Mesenchymal stem cell (in vitro differentiated cells and primary cell): ENCODE measurements around the gene C12orf76.

ENCODE experiments used
- DNase-seq: peaks from one replicate; pipeline ENCODE4 v3.0.0-alpha.2; 2013
- H2AFZ ChIP-seq: one replicate; pipeline ENCODE4 v1.6.1; 2013; ENCODE audit warnings: low read depth, mild to moderate bottlenecking, control low read depth, inconsistent platforms, low read length, moderate library complexity
- H2AK5ac ChIP-seq: 2 replicates; pipeline ENCODE4 v1.6.1; 2013; ENCODE audit warnings: low read length, moderate library complexity, mild to moderate bottlenecking, inconsistent platforms; ENCODE audit not compliant: severe bottlenecking
- H2BK120ac ChIP-seq: one replicate; pipeline ENCODE4 v1.6.1; 2013; ENCODE audit warnings: low read depth, mild to moderate bottlenecking, inconsistent platforms, low read length, moderate library complexity
- H2BK12ac ChIP-seq, 2 experiments: one replicate each; pipeline ENCODE4 v1.6.1; 2013; ENCODE audit warnings: inconsistent platforms in 2 of 2, low read length in 2 of 2, mild to moderate bottlenecking in 2 of 2, moderate library complexity in 2 of 2, control low read depth in 1 of 2
- H2BK15ac ChIP-seq: one replicate; pipeline ENCODE4 v1.6.1; 2013; ENCODE audit warnings: mild to moderate bottlenecking, low read depth, inconsistent platforms; ENCODE audit not compliant: poor library complexity, severe bottlenecking
- H2BK5ac ChIP-seq: 2 replicates; pipeline ENCODE4 v1.6.1; 2013; ENCODE audit warnings: low read depth, mild to moderate bottlenecking, low read length, control low read depth, inconsistent platforms; ENCODE audit not compliant: poor library complexity, severe bottlenecking
- H3K14ac ChIP-seq, 2 experiments: one replicate each; pipeline ENCODE4 v1.6.1; 2013; ENCODE audit warnings: inconsistent platforms in 2 of 2, low read length in 2 of 2, control low read depth in 1 of 2, mild to moderate bottlenecking in 1 of 2, moderate library complexity in 1 of 2
- H3K18ac ChIP-seq, 2 experiments: one replicate each; pipeline ENCODE4 v1.6.1; 2013; ENCODE audit warnings: inconsistent platforms in 2 of 2, low read length in 2 of 2, control low read depth in 1 of 2, low read depth in 1 of 2, mild to moderate bottlenecking in 1 of 2
- H3K23ac ChIP-seq, 2 experiments: one replicate each; pipeline ENCODE4 v1.6.1; 2013; ENCODE audit warnings: inconsistent platforms in 2 of 2, low read length in 2 of 2, mild to moderate bottlenecking in 2 of 2, moderate library complexity in 2 of 2, control low read depth in 1 of 2
- H3K27ac ChIP-seq: 2 replicates; pipeline ENCODE4 v1.5.1; 2013; ENCODE audit warnings: mild to moderate bottlenecking, moderate library complexity, low read length, control low read depth, inconsistent platforms; ENCODE audit not compliant: poor library complexity, severe bottlenecking
- H3K27me3 ChIP-seq, 2 experiments: 2 replicates each; pipeline versions ENCODE4 v1.6.1 to v1.7.0; 2013; ENCODE audit warnings: low read length in 2 of 2, mild to moderate bottlenecking in 2 of 2, moderate library complexity in 2 of 2, control low read depth in 1 of 2, inconsistent platforms in 1 of 2; ENCODE audit not compliant: control insufficient read depth in 1 of 2, insufficient read depth in 1 of 2
- H3K36me3 ChIP-seq, 2 experiments: 2 replicates each; pipeline versions ENCODE4 v1.6.1 to v1.7.0; 2013; ENCODE audit warnings: low read length in 2 of 2, control low read depth in 1 of 2, inconsistent platforms in 1 of 2, low read depth in 1 of 2, mild to moderate bottlenecking in 1 of 2; ENCODE audit not compliant: insufficient read depth in 2 of 2, control insufficient read depth in 1 of 2
- H3K4ac ChIP-seq, 2 experiments: one replicate each; pipeline ENCODE4 v1.6.1; 2013; ENCODE audit warnings: inconsistent platforms in 2 of 2, low read length in 2 of 2, mild to moderate bottlenecking in 2 of 2, moderate library complexity in 2 of 2, control low read depth in 1 of 2, low read depth in 1 of 2
- H3K4me1 ChIP-seq: 2 replicates; pipeline ENCODE4 v1.6.1; 2013; ENCODE audit warnings: low read depth, low read length, control low read depth; ENCODE audit not compliant: control insufficient read depth, insufficient read depth
- H3K4me2 ChIP-seq: 2 replicates; pipeline ENCODE4 v1.6.1; 2013; ENCODE audit warnings: low read length, mild to moderate bottlenecking, inconsistent platforms; ENCODE audit not compliant: poor library complexity, severe bottlenecking
- H3K4me3 ChIP-seq, 2 experiments: 2 replicates each; pipeline versions ENCODE4 v1.5.1 to v1.7.0; 2013; ENCODE audit warnings: low read length in 2 of 2, mild to moderate bottlenecking in 2 of 2, control low read depth in 1 of 2, low read depth in 1 of 2; ENCODE audit not compliant: insufficient read depth in 1 of 2
- H3K79me1 ChIP-seq: replicated peaks from 2 replicates; pipeline ENCODE4 v1.6.1; 2013; ENCODE audit warnings: mild to moderate bottlenecking, control low read depth, low read length, inconsistent platforms; ENCODE audit not compliant: poor library complexity, severe bottlenecking
- H3K9ac ChIP-seq: 2 replicates; pipeline ENCODE4 v1.7.0; 2013; ENCODE audit warnings: mild to moderate bottlenecking, low read length, moderate library complexity
- H3K9me3 ChIP-seq: 2 replicates; pipeline ENCODE4 v1.7.0; 2013; ENCODE audit warnings: mild to moderate bottlenecking, low read length; ENCODE audit not compliant: control insufficient read depth
- H4K8ac ChIP-seq: one replicate; pipeline ENCODE4 v1.6.1; 2013; ENCODE audit warnings: inconsistent platforms, mild to moderate bottlenecking, low read length, moderate library complexity
- H4K91ac ChIP-seq: one replicate; pipeline ENCODE4 v1.6.1; 2013; ENCODE audit warnings: mild to moderate bottlenecking, low read length, inconsistent platforms
- WGBS: methylation state at CpG from one replicate; pipeline ENCODE4 v1.1.7; 2013; ENCODE audit warnings: mixed read lengths; 5-methylcytosine and 5-hydroxymethylcytosine counted together

The C12orf76 gene

GRCh38 chr12:109998241-109998903 lies 50.0 kb downstream of the C12orf76 start:
- no peak overlapping the region for H2BK5ac ChIP-seq
- peaks cover 8% of the 10 kb centered on the region for H3K4me1 ChIP-seq
- peaks cover 25% of the 10 kb centered on the region for H3K79me1 ChIP-seq
- peak overlapping the region in 1 of 2 experiments; percentile 90 for H3K4me3 ChIP-seq
- H2BK15ac ChIP-seq: no peak overlapping the region
- H2AFZ ChIP-seq: peak overlapping the region; percentile 73
- H3K9me3 ChIP-seq: no peaks in the 10 kb centered on the region
- no peaks in the 10 kb centered on the region for H3K27me3 ChIP-seq
- no peak overlapping the region for H3K27ac ChIP-seq
- H2BK12ac ChIP-seq: peak overlapping the region in 1 of 2 experiments; percentile 80
- H2BK120ac ChIP-seq: no peak overlapping the region
- H3K18ac ChIP-seq: peak overlapping the region in 1 of 2 experiments; percentile 55
- DNase-seq: no peak
- no peak overlapping the region for H3K14ac ChIP-seq
- H3K4ac ChIP-seq: no peak overlapping the region
- WGBS: 76% methylated on average over 9 of the region's 9 CpGs
- H2AK5ac ChIP-seq: no peak overlapping the region
- H3K23ac ChIP-seq: no peak overlapping the region
- peak overlapping the region; percentile 80 for H3K4me2 ChIP-seq
- H3K36me3 ChIP-seq: peaks cover 3 to 5% of the 10 kb centered on the region in 2 experiments
- H4K8ac ChIP-seq: peak overlapping the region; percentile 78
- H4K91ac ChIP-seq: no peak overlapping the region
- peak overlapping the region; percentile 93 for H3K9ac ChIP-seq

- H3K4me2 ChIP-seq: no peak overlapping the region
- no peak overlapping the region for H3K14ac ChIP-seq
- no peak overlapping the region for H2AK5ac ChIP-seq
- H4K8ac ChIP-seq: no peak overlapping the region
- H3K27me3 ChIP-seq: no peaks in the 10 kb centered on the region
- H2AFZ ChIP-seq: no peak overlapping the region
- H3K23ac ChIP-seq: no peak overlapping the region
- H3K36me3 ChIP-seq: no peaks in the 10 kb centered on the region
- H2BK120ac ChIP-seq: no peak overlapping the region
- H3K27ac ChIP-seq: no peak overlapping the region
- no peak overlapping the region for H3K4ac ChIP-seq
- H3K9me3 ChIP-seq: no peaks in the 10 kb centered on the region
- peaks cover 8% of the 10 kb centered on the region for H3K4me1 ChIP-seq
- H4K91ac ChIP-seq: no peak overlapping the region
- H3K9ac ChIP-seq: no peak overlapping the region
- H2BK12ac ChIP-seq: no peak overlapping the region
- no peak for DNase-seq
- H3K4me3 ChIP-seq: no peak overlapping the region
- peaks cover 21% of the 10 kb centered on the region for H3K79me1 ChIP-seq
- 97% methylated on average over 3 of the region's 4 CpGs for WGBS
- no peak overlapping the region for H3K18ac ChIP-seq
- no peak overlapping the region for H2BK5ac ChIP-seq
- H2BK15ac ChIP-seq: no peak overlapping the region
Measured at GRCh38 chr12:109997393-109997792, 50.9 kb downstream of the C12orf76 start.

DNA sequence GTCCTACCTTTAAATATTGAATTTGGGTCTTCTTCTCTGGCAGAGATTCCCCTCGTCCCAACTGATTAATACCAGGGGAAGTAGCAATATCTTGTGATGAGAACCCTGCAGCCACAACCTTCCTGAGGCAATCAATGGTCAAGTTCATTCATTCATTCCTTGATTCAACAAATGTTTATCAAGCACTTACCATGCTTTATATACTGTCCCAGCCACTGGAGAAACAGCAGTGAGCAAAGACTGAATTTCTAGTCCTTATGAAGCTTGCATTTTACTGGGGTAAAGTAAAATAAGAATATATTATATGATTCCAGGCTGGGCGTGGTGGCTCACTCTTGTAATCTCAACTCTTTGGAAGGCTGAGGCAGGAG lies 51.9 kb downstream of the C12orf76 start:
- no peak overlapping the region for H2AK5ac ChIP-seq
- no peak overlapping the region for H2BK5ac ChIP-seq
- H4K91ac ChIP-seq: no peak overlapping the region
- peak overlapping the region in 1 of 2 experiments; percentile 68 for H3K4ac ChIP-seq
- no peak overlapping the region for H2BK120ac ChIP-seq
- peak overlapping the region; percentile 98 for H4K8ac ChIP-seq
- H3K36me3 ChIP-seq: peaks cover 0 to 4% of the 10 kb centered on the region in 2 experiments
- 0% methylated on average over 1 of the region's 2 CpGs for WGBS
- H3K4me2 ChIP-seq: peak overlapping the region; percentile 60
- H2BK15ac ChIP-seq: no peak overlapping the region
- no peak overlapping the region for H3K18ac ChIP-seq
- H3K27me3 ChIP-seq: no peaks in the 10 kb centered on the region
- no peak overlapping the region for H3K27ac ChIP-seq
- H2AFZ ChIP-seq: no peak overlapping the region
- no peak overlapping the region for H2BK12ac ChIP-seq
- peak overlapping the region in 1 of 2 experiments; percentile 94 for H3K4me3 ChIP-seq
- H3K9ac ChIP-seq: peak overlapping the region; percentile 89
- DNase-seq: no peak
- H3K79me1 ChIP-seq: peaks cover 25% of the 10 kb centered on the region
- no peak overlapping the region for H3K14ac ChIP-seq
- H3K23ac ChIP-seq: no peak overlapping the region
- no peaks in the 10 kb centered on the region for H3K9me3 ChIP-seq
- H3K4me1 ChIP-seq: peaks cover 6% of the 10 kb centered on the region

DNA sequence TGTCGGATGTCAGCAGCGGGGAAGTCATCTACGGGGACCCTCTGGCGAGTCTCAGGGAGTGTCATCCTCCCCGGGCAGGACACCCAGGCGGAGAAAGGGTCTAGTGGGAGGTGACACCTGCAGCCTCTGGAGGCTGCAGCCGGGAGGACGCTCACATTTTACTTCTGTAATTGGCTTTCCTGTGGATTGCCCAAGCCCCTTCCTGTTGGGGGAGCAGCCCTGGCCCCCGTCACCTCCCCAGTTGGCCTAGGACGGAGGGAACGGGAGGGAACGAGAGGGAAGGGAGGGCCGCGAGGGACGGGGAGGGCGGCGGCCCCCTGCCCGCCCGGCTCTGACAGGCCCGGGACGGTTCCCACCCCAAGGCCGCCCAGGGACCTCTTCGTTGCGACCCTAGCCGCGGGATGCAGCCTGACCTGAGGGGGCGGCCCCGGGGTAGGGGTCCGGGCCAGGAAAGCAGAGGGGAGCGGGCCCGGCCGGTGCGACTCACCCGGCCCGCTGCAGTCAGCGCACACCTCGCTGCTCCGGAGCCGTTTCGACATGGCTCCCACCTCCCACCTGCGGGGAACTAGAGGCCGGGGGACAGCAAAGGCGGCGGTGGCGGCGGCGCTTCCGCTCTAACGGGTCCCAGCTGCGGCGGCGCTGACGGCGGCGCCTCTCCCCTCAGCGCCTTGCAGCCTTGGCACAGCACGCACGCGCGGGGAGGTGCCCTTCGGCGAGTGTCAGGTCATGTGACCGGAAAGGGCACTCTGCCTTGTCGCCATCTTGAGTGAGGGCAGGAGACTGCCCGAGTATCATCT lies 52.4 kb downstream of the C12orf76 start, which contains the start of gene GIT2:
GIT2 (minus strand) TSS at position 683 of the 797 bp plus-strand sequence; CDS start at position 539, 144 bp downstream.
- peak within 1 kb of the TSS; percentile 89 for H3K9ac ChIP-seq
- peaks cover 25% of the 10 kb centered on the region for H3K79me1 ChIP-seq
- H2BK120ac ChIP-seq: peak within 1 kb of the TSS; percentile 95
- WGBS: under 1% methylated on average over 60 of the region's 65 CpGs
- H2BK15ac ChIP-seq: peak within 1 kb of the TSS; percentile 74
- no peaks in the 10 kb centered on the region for H3K27me3 ChIP-seq
- H3K36me3 ChIP-seq: peaks cover 0 to 8% of the 10 kb centered on the region in 2 experiments
- no peak within 1 kb of the TSS for H3K27ac ChIP-seq
- H2BK12ac ChIP-seq: peak within 1 kb of the TSS in 1 of 2 experiments; percentile 34
- peak within 1 kb of the TSS; percentile 99 for H3K4me2 ChIP-seq
- DNase-seq: peak; percentile 89
- peak within 1 kb of the TSS; percentile 94 to 98 for H3K4me3 ChIP-seq
- H2AK5ac ChIP-seq: no peak within 1 kb of the TSS
- H3K23ac ChIP-seq: peak within 1 kb of the TSS; percentile 84 to 92
- H2BK5ac ChIP-seq: peak within 1 kb of the TSS; percentile 36
- peak within 1 kb of the TSS; percentile 98 to 99 for H3K14ac ChIP-seq
- peak within 1 kb of the TSS; percentile 83 to 87 for H3K4ac ChIP-seq
- H3K4me1 ChIP-seq: peaks cover 4% of the 10 kb centered on the region
- peak within 1 kb of the TSS; percentile 98 for H4K8ac ChIP-seq
- no peaks in the 10 kb centered on the region for H3K9me3 ChIP-seq
- peak within 1 kb of the TSS; percentile 78 for H4K91ac ChIP-seq
- H2AFZ ChIP-seq: peak within 1 kb of the TSS; percentile 91
- H3K18ac ChIP-seq: peak within 1 kb of the TSS; percentile 89 to 99
